HG02970 (cell line): ENCODE data around the gene SP7.
"Not testable (repeated sequence)": the region's sequence is repeated elsewhere in the genome, so short reads cannot be mapped to it uniquely, and the experiment has no call there.

Experiments
- ATAC-seq: cut with Tn5 transposase; IDR thresholded peaks from one replicate; pipeline ENCODE4 v1.9.1; 2021; ENCODE audit warnings: mild to moderate bottlenecking, moderate library complexity, moderate number of reproducible peaks; ENCODE audit not compliant: unreplicated experiment, low FRiP score

SP7 gene

GRCh38 chr12:53324779-53325510 is 11.2 kb downstream of the SP7 start:
- no peak for ATAC-seq

GRCh38 chr12:53324113-53324778 is 11.9 kb downstream of the SP7 start:
- no peak for ATAC-seq

- no peak for ATAC-seq
These were observed 15.6 kb downstream of the SP7 start for GRCh38 chr12:53320352-53321195.

GRCh38 chr12:53313996-53314395 is 22.2 kb downstream of the SP7 start:
- ATAC-seq, result no peak

- no peak for ATAC-seq
These were observed 27.9 kb downstream of the SP7 start for GRCh38 chr12:53308276-53308675.

- ATAC-seq, result no peak
These were observed 29.3 kb downstream of the SP7 start for GRCh38 chr12:53306826-53307225.

GRCh38 chr12:53302903-53303302 is 33.3 kb downstream of the SP7 start:
- no peak for ATAC-seq

GRCh38 chr12:53300187-53300586 is 36.0 kb downstream of the SP7 start:
- no peak for ATAC-seq

- ATAC-seq, result no peak
These were observed 36.5 kb downstream of the SP7 start, which contains the start of gene MYG1 for GRCh38 chr12:53299454-53300180. TSS of gene MYG1 (plus strand) at chr12:53299695. CDS start at chr12:53299738, 43 bp downstream.

- ATAC-seq, result no peak
These were observed 37.1 kb downstream of the SP7 start for GRCh38 chr12:53299101-53299453.

- no peak for ATAC-seq
These were observed 38.0 kb downstream of the SP7 start for GRCh38 chr12:53298164-53298563.

GRCh38 chr12:53297106-53297505 is 39.0 kb downstream of the SP7 start:
- not testable (repeated sequence) for ATAC-seq

GRCh38 chr12:53295891-53296219 is 40.3 kb downstream of the SP7 start:
- no peak for ATAC-seq

GRCh38 chr12:53295070-53295890 is 40.9 kb downstream of the SP7 start, which contains the start of gene PFDN5:
TSS of gene PFDN5 (plus strand) at chr12:53295542. CDS start at chr12:53295568, 26 bp downstream.
- peak; percentile 73 for ATAC-seq

- ATAC-seq, result no peak
These were observed 43.7 kb downstream of the SP7 start for GRCh38 chr12:53292426-53292825.

GRCh38 chr12:53290661-53291060 is 45.5 kb downstream of the SP7 start:
- no peak for ATAC-seq

GRCh38 chr12:53289891-53290290 is 46.3 kb downstream of the SP7 start:
- ATAC-seq, result no peak

- no peak for ATAC-seq
These were observed 47.8 kb downstream of the SP7 start for GRCh38 chr12:53288322-53288721.

- ATAC-seq, result no peak
These were observed 48.4 kb downstream of the SP7 start for GRCh38 chr12:53287741-53288216.

GRCh38 chr12:53286448-53286847 is 49.7 kb downstream of the SP7 start:
- no peak for ATAC-seq
